Measurements from ENCODE around the gene CEACAM4.

- TF ChIP-seq, protein P1, sequence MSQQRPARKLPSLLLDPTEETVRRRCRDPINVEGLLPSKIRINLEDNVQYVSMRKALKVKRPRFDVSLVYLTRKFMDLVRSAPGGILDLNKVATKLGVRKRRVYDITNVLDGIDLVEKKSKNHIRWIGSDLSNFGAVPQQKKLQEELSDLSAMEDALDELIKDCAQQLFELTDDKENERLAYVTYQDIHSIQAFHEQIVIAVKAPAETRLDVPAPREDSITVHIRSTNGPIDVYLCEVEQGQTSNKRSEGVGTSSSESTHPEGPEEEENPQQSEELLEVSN (IDR thresholded peaks at IDR 0.05; ENCODE audit: borderline replicate concordance in 1 of 2, extremely low read depth in 1 of 2, insufficient read depth in 1 of 2, insufficient read length in 1 of 2, low read depth in 1 of 2, low read length in 1 of 2, poor library complexity in 1 of 2, severe bottlenecking in 1 of 2): no peak
- TF ChIP-seq, protein P2, sequence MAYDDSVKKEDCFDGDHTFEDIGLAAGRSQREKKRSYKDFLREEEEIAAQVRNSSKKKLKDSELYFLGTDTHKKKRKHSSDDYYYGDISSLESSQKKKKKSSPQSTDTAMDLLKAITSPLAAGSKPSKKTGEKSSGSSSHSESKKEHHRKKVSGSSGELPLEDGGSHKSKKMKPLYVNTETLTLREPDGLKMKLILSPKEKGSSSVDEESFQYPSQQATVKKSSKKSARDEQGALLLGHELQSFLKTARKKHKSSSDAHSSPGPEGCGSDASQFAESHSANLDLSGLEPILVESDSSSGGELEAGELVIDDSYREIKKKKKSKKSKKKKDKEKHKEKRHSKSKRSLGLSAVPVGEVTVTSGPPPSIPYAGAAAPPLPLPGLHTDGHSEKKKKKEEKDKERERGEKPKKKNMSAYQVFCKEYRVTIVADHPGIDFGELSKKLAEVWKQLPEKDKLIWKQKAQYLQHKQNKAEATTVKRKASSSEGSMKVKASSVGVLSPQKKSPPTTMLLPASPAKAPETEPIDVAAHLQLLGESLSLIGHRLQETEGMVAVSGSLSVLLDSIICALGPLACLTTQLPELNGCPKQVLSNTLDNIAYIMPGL (CRISPR knock-in tag; IDR thresholded peaks at IDR 0.05): no peak
- TF ChIP-seq PML (IDR thresholded peaks at IDR 0.05; ENCODE audit: low read length) (no peak), ZNF830 (CRISPR knock-in tag; IDR thresholded peaks at IDR 0.05) (no peak), ZNF232 (CRISPR knock-in tag; IDR thresholded peaks at IDR 0.05) (no peak)
Observed at GRCh38 chr19:41621226-41621625, 5.6 kb downstream of the CEACAM4 start.
